ENCODE measurements around the gene NT5C2.
A peak's percentile ranks its signal among the peaks of the same experiment; 100 is the strongest.

The NT5C2 gene

DNA sequence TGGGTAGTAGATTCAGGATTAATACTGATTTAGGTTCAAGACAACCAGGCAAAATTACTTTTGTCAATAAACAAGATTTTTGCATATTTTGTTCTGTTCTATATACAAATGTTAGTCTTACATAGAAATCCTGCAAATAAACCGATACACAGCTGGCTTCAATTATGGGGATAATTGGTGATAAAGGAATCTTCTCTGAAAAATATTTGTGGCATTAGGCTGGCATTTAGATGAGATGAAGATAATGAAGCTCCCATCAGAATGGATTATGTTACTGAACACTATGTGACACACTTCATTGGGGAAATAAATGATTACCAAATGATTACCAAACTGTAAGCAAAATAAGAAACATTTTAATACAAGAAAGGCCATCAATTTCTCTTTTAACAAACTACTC lies 65.8 kb downstream of the NT5C2 start:
- TF ChIP-seq, protein P1, sequence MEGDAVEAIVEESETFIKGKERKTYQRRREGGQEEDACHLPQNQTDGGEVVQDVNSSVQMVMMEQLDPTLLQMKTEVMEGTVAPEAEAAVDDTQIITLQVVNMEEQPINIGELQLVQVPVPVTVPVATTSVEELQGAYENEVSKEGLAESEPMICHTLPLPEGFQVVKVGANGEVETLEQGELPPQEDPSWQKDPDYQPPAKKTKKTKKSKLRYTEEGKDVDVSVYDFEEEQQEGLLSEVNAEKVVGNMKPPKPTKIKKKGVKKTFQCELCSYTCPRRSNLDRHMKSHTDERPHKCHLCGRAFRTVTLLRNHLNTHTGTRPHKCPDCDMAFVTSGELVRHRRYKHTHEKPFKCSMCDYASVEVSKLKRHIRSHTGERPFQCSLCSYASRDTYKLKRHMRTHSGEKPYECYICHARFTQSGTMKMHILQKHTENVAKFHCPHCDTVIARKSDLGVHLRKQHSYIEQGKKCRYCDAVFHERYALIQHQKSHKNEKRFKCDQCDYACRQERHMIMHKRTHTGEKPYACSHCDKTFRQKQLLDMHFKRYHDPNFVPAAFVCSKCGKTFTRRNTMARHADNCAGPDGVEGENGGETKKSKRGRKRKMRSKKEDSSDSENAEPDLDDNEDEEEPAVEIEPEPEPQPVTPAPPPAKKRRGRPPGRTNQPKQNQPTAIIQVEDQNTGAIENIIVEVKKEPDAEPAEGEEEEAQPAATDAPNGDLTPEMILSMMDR (IDR thresholded peaks at IDR 0.05; ENCODE audit: low read length, missing control alignments), result no peak
- no peak overlapping the region for H3K4me3 ChIP-seq (replicated peaks; ENCODE audit: low read depth, low read length)
- no peak for DNase-seq (ENCODE audit: low read depth)

GRCh38 chr10:103125323-103126267 lies 67.5 kb downstream of the NT5C2 start:
- H3K4me3 ChIP-seq (replicated peaks; ENCODE audit: low read depth, low read length), result no peak overlapping the region
- TF ChIP-seq, protein P1 (IDR thresholded peaks at IDR 0.05; ENCODE audit: low read length, missing control alignments), result no peak
- no peak for DNase-seq (ENCODE audit: low read depth)

- no peak for DNase-seq (ENCODE audit: low read depth)
- no peak overlapping the region for H3K4me3 ChIP-seq (replicated peaks; ENCODE audit: low read depth, low read length)
- TF ChIP-seq, protein P1 (IDR thresholded peaks at IDR 0.05; ENCODE audit: low read length, missing control alignments), result no peak
Measured at GRCh38 chr10:103124420-103125096, 68.5 kb downstream of the NT5C2 start.

DNA sequence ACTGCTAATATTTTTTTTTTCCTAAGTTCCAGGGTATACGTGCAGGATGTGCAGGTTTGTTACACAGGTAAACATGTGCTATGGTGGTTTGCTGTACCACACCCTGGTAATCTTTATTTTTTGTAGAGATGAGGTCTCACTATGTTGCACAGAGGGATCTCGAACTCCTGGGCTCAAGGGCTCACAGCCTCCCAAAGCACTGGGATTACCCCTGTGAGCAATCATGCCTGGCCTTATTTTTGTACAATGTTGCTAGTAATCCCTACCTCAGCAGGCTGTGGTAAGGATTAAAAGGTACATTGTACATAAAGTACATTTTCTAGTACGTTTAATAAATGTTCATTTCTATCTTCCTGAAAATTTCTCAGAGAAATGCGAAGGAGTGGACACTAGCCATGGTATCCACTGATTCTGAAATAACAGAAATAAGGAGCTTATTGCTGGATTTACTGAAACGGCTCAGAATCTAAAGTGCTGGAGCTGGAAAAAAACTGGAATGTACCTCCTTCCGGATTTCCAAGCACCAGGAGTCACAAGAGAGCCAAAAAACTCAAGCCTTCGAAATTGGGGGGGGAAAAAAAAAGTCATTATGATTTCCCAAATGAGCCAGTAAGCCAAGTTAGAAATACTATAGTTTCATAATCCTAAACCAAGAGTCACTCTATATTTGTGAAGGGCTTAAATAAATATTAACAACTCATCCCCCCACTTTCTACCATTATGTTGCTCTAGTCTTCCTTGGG lies 69.6 kb downstream of the NT5C2 start:
- no peak overlapping the region for H3K4me3 ChIP-seq (replicated peaks; ENCODE audit: low read depth, low read length)
- TF ChIP-seq, protein P1 (IDR thresholded peaks at IDR 0.05; ENCODE audit: low read length, missing control alignments), result no peak
- DNase-seq (ENCODE audit: low read depth), result no peak

GRCh38 chr10:103120977-103121735 lies 71.9 kb downstream of the NT5C2 start:
- TF ChIP-seq, protein P1 (IDR thresholded peaks at IDR 0.05; ENCODE audit: low read length, missing control alignments), result no peak
- no peak overlapping the region for H3K4me3 ChIP-seq (replicated peaks; ENCODE audit: low read depth, low read length)
- peak; percentile 61 for DNase-seq (ENCODE audit: low read depth)

DNA sequence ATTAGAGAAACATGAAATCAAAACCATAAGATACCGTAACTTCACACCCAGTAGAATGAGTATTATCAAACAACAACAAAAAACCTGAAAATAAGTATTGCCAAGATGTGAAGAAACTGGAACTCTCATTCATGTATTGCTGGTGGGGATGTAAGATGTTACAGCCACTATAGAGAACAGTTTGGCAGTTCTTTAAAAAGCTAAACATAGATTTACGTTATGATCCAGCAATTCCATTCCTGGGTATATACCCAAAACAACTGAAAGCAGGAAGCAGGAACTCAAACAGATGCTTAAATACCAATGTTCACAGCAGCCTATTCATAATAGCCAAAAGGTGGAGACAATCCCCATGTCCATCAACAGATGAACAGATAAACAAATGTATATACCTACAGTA lies 72.5 kb downstream of the NT5C2 start:
- H3K4me3 ChIP-seq (replicated peaks; ENCODE audit: low read depth, low read length), result no peak overlapping the region
- no peak for DNase-seq (ENCODE audit: low read depth)
- TF ChIP-seq, protein P1 (IDR thresholded peaks at IDR 0.05; ENCODE audit: low read length, missing control alignments), result no peak

Measured in fibroblast of pulmonary artery (primary cell).